Neural progenitor cell (in vitro differentiated cells): ENCODE measurements around the gene NTF3. TPM values are rescaled to one million over a fixed set of nuclear protein-coding genes. Genes with fewer than 3 reads are reported as not detected.

Experiments
- DNase-seq: peaks from one replicate; pipeline ENCODE4 v3.0.0-alpha.2; 2016; ENCODE audit warnings: low spot score
- H2AFZ ChIP-seq: fragments of 200-600 bp; sonication (generic); replicated peaks from 2 replicates; pipeline ENCODE4 v1.6.1; 2016; ENCODE audit warnings: antibody characterized with exemption
- H3F3A ChIP-seq: fragments of 200-600 bp; sonication (generic); 2 replicates; pipeline ENCODE4 v1.6.1; 2016; ENCODE audit warnings: antibody characterized with exemption, low read depth
- H3K27ac ChIP-seq: fragments of 200-600 bp; sonication (generic); 2 replicates; pipeline ENCODE4 v1.5.1; 2016; ENCODE audit warnings: mild to moderate bottlenecking
- H3K27me3 ChIP-seq: fragments of 200-600 bp; sonication (generic); 2 replicates; pipeline ENCODE4 v1.6.1; 2016; ENCODE audit warnings: mild to moderate bottlenecking, moderate library complexity
- H3K36me3 ChIP-seq: fragments of 200-600 bp; sonication (generic); 2 replicates; pipeline ENCODE4 v1.5.1; 2016
- H3K4me1 ChIP-seq: fragments of 200-600 bp; sonication (generic); 2 replicates; pipeline ENCODE4 v1.6.1; 2016; ENCODE audit warnings: mixed run types
- H3K4me2 ChIP-seq: fragments of 200-600 bp; sonication (generic); 2 replicates; pipeline ENCODE4 v1.6.1; 2016
- H3K4me3 ChIP-seq: fragments of 200-600 bp; sonication (generic); 2 replicates; pipeline ENCODE4 v1.5.1; 2016
- H3K79me2 ChIP-seq: fragments of 200-600 bp; sonication (generic); 2 replicates; pipeline ENCODE4 v1.6.1; 2016; ENCODE audit warnings: low read depth
- H3K9ac ChIP-seq: fragments of 200-600 bp; sonication (generic); 2 replicates; pipeline ENCODE4 v1.6.1; 2016
- H3K9me3 ChIP-seq: fragments of 200-600 bp; sonication (generic); 2 replicates; pipeline ENCODE4 v1.5.1; 2016; ENCODE audit warnings: low read depth
- H4K20me1 ChIP-seq: fragments of 200-600 bp; sonication (generic); 2 replicates; pipeline ENCODE4 v1.6.1; 2016; ENCODE audit warnings: low read depth
- H3K27ac Mint-ChIP-seq: 3 replicates; pipeline ENCODE4 v1.8.0; 2021; ENCODE audit warnings: mixed read lengths
- H3K27me3 Mint-ChIP-seq: 2 replicates; pipeline ENCODE4 v1.8.0; 2022; ENCODE audit warnings: low read depth, mild to moderate bottlenecking, inconsistent platforms, moderate library complexity, mixed read lengths; ENCODE audit not compliant: insufficient read depth
- H3K36me3 Mint-ChIP-seq: 3 replicates; pipeline ENCODE4 v1.8.0; 2021; ENCODE audit warnings: mixed read lengths
- H3K4me1 Mint-ChIP-seq: 3 replicates; pipeline ENCODE4 v1.8.0; 2021; ENCODE audit warnings: mixed read lengths
- H3K4me3 Mint-ChIP-seq: 3 replicates; pipeline ENCODE4 v1.8.0; 2021; ENCODE audit warnings: mild to moderate bottlenecking, moderate library complexity, mixed read lengths
- H3K9me3 Mint-ChIP-seq: 3 replicates; pipeline ENCODE4 v1.8.0; 2020; ENCODE audit warnings: mixed read lengths
- EZH2 ChIP-seq: fragments of 200-600 bp; sonication (generic); IDR thresholded peaks from 2 replicates; pipeline ENCODE4 v1.6.1; 2017; ENCODE audit warnings: antibody characterized with exemption, mild to moderate bottlenecking, moderate library complexity
- EZH2phosphoT487 ChIP-seq: fragments of 200-600 bp; sonication (generic); IDR thresholded peaks from 2 replicates; pipeline ENCODE4 v1.6.1; 2017; ENCODE audit warnings: antibody characterized with exemption
- total RNA-seq: library from RNA; depleted of rRNA; stranded (reverse); fragments of >200 nt; gene quantifications from 2 replicates; pipeline ENCODE4 v1.2.3, GENCODE V29; 2015; ENCODE audit warnings: low replicate concordance
- TF ChIP-seq, protein P1 (sequence below): fragments of 200-600 bp; sonication (generic); IDR thresholded peaks from 2 replicates; pipeline ENCODE4 v1.5.1; 2017; ENCODE audit warnings: antibody characterized with exemption, mild to moderate bottlenecking

Gene NTF3
- total RNA-seq, 1 donor from 2014 or later: 6.7 TPM

DNA sequence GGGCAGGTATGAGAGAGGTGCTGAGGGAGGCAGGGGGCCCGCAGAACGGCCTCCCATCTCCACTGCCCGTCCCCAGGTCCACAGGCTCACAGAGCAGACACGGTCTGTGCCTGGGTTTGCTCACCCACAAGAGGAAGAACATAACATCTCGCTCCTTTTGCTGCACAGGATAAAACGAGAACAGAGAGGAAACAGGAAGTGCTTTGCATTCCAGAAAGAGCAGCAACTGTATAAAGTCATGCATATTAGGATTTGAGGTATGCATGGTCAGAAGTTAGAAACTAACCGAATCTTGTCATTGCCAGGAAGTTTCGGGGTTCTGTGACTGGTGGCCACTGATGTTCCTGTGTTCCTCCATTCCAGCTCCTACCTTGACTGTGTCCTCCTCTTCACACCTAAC is 25.0 kb downstream of the NTF3 start:
- Mint-ChIP-seq H3K4me3 (no peak overlapping the region), H3K4me1 (peaks cover 6% of the 10 kb centered on the region), H3K9me3 (peaks cover 2% of the 10 kb centered on the region), H3K27me3 (peaks cover 2% of the 10 kb centered on the region), H3K27ac (no peak overlapping the region), H3K36me3 (peaks cover 2% of the 10 kb centered on the region)
- H3K36me3 ChIP-seq: no peaks in the 10 kb centered on the region
- H3K27ac ChIP-seq: no peak overlapping the region
- H3K27me3 ChIP-seq: no peaks in the 10 kb centered on the region
- no peak overlapping the region for H2AFZ ChIP-seq
- H3K9ac ChIP-seq: no peak overlapping the region
- DNase-seq: no peak
- H4K20me1 ChIP-seq: peaks cover 40% of the 10 kb centered on the region
- H3K4me1 ChIP-seq: peaks cover 11% of the 10 kb centered on the region
- peaks cover 22% of the 10 kb centered on the region for H3K79me2 ChIP-seq
- H3F3A ChIP-seq: no peaks in the 10 kb centered on the region
- H3K4me3 ChIP-seq: no peak overlapping the region
- TF ChIP-seq, protein P1, sequence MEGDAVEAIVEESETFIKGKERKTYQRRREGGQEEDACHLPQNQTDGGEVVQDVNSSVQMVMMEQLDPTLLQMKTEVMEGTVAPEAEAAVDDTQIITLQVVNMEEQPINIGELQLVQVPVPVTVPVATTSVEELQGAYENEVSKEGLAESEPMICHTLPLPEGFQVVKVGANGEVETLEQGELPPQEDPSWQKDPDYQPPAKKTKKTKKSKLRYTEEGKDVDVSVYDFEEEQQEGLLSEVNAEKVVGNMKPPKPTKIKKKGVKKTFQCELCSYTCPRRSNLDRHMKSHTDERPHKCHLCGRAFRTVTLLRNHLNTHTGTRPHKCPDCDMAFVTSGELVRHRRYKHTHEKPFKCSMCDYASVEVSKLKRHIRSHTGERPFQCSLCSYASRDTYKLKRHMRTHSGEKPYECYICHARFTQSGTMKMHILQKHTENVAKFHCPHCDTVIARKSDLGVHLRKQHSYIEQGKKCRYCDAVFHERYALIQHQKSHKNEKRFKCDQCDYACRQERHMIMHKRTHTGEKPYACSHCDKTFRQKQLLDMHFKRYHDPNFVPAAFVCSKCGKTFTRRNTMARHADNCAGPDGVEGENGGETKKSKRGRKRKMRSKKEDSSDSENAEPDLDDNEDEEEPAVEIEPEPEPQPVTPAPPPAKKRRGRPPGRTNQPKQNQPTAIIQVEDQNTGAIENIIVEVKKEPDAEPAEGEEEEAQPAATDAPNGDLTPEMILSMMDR: no peak
- TF ChIP-seq EZH2phosphoT487 (no peak), EZH2 (no peak)
- H3K9me3 ChIP-seq: no peaks in the 10 kb centered on the region
- H3K4me2 ChIP-seq: no peak overlapping the region

DNA sequence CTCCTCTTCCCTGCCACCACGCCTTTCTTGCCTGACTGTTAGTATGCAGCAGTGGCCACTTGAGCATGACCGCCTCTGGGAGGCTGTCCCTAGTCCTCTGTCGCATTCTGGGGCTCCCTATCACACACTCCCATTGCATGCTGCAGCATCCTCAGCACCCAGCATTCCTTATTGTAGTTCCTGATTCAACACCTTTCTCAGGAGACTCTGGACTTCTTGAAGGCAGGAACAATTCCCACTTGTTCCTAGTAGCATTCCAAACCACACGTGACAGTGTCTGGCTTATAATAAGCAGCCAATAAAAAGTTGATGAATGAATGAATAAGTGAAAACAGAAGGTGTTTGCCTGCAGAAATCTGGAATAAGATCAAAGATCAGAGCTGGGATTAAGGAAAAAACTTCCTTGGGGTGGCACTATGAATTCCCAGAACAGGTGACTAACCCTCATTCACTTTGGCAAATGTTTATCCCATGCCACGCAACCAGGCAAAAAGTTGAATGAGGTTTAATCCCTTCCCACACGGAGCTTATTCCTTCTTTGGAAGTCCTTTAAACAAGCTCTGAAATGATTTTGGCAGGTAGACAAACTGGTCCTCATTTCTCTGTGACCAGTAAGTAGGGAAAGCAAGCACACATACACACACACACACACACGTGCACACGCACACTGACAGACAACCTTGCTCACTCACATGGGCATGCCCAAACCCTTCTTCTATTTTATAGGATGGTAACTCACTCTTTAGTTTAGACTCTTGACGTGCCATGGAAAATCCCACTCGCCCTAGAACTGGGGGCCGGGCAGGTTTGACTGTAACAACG is 26.5 kb downstream of the NTF3 start:
- Mint-ChIP-seq H3K27ac (no peak overlapping the region), H3K9me3 (peaks cover 2% of the 10 kb centered on the region), H3K27me3 (peaks cover 2% of the 10 kb centered on the region), H3K4me3 (no peak overlapping the region), H3K4me1 (peaks cover 6% of the 10 kb centered on the region), H3K36me3 (peaks cover 2% of the 10 kb centered on the region)
- Histone ChIP-seq H3K9ac (no peak overlapping the region), H2AFZ (no peak overlapping the region), H4K20me1 (peaks cover 32% of the 10 kb centered on the region), H3K79me2 (peaks cover 34% of the 10 kb centered on the region), H3K4me1 (peaks cover 9% of the 10 kb centered on the region), H3K4me3 (no peak overlapping the region), H3K27ac (no peak overlapping the region), H3F3A (no peaks in the 10 kb centered on the region), H3K27me3 (no peaks in the 10 kb centered on the region), H3K9me3 (no peaks in the 10 kb centered on the region), H3K36me3 (no peaks in the 10 kb centered on the region), H3K4me2 (no peak overlapping the region)
- TF ChIP-seq, protein P1: no peak
- TF ChIP-seq EZH2phosphoT487 (no peak), EZH2 (no peak)
- no peak for DNase-seq

DNA sequence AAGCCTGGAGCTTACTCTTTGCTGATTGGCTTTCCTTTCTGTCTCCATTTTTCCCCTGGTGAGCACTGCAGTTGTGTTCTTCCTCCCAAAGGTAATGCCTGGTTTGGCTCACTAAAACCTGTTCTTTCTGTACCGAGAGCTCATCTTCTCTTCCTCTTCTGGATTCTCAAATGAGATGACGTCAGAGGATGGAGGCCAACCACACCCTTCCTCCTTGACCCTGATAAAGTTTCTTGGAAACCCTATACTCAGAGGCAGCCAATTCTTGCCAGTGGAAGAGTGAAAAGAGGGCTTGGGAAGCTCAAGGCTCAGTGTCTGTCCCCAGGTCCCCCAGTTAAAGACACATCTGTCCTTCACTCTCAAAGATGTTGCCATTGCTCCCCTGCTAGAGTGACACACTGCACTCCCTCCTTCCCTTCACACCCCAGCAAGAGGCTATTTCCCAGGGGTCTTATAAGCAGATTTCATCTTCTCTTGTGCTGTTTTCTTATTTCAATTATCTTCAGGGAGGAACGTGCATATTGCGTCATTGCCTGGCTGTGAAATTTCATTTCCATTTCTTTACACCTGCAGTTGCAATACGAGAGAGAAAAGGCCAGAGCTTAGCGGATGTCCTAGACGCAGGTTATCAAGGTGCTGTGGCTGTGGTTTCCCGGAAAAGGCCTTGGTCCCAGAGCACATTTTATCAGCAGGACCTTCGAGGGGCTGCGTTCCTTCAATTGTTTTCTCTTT is 27.3 kb downstream of the NTF3 start:
- H3K4me1 ChIP-seq: peaks cover 3% of the 10 kb centered on the region
- H3K27ac Mint-ChIP-seq: no peak overlapping the region
- H3K27me3 Mint-ChIP-seq: peaks cover 2% of the 10 kb centered on the region
- peaks cover 25% of the 10 kb centered on the region for H4K20me1 ChIP-seq
- peaks cover 34% of the 10 kb centered on the region for H3K79me2 ChIP-seq
- H3K4me1 Mint-ChIP-seq: peaks cover 5% of the 10 kb centered on the region
- no peak overlapping the region for H3K4me3 Mint-ChIP-seq
- peaks cover 2% of the 10 kb centered on the region for H3K36me3 Mint-ChIP-seq
- H3K27me3 ChIP-seq: no peaks in the 10 kb centered on the region
- no peaks in the 10 kb centered on the region for H3F3A ChIP-seq
- no peak overlapping the region for H3K4me2 ChIP-seq
- H3K9me3 Mint-ChIP-seq: peaks cover 2% of the 10 kb centered on the region
- no peaks in the 10 kb centered on the region for H3K9me3 ChIP-seq
- no peak overlapping the region for H3K27ac ChIP-seq
- TF ChIP-seq EZH2 (no peak), EZH2phosphoT487 (no peak)
- TF ChIP-seq, protein P1: no peak
- H3K36me3 ChIP-seq: no peaks in the 10 kb centered on the region
- H3K4me3 ChIP-seq: no peak overlapping the region
- DNase-seq: no peak
- no peak overlapping the region for H3K9ac ChIP-seq
- H2AFZ ChIP-seq: no peak overlapping the region
